Right lobe of liver (tissue), 6 donors: ENCODE measurements around the gene TRRAP. TPM values are rescaled to one million over a fixed set of nuclear protein-coding genes. Genes with fewer than 3 reads are reported as not detected.

ENCODE experiments used
- ATAC-seq, 4 donors: fragments of 200-7000 bp; cut with Tn5 transposase; one replicate each; pipeline ENCODE4 v1.9.1; 2020; ENCODE audit warnings: mild to moderate bottlenecking in 4 of 4, moderate library complexity in 4 of 4
- DNase-seq, 3 donors: peaks; one replicate each; pipeline ENCODE4 v3.0.0-alpha.2; 2020
- H3K27ac ChIP-seq, 3 donors: fragments of 200-600 bp; one replicate each; pipeline ENCODE4 v1.8.0; 2022
- H3K27me3 ChIP-seq, 2 donors: fragments of 200-600 bp; one replicate each; pipeline ENCODE4 v1.8.0; 2022
- H3K36me3 ChIP-seq, 4 donors: fragments of 200-600 bp; sonication (generic) in 1 of 4; one replicate each; pipeline versions ENCODE4 v1.5.1 to v1.8.0; 2017 to 2022; ENCODE audit warnings: control low read depth in 1 of 4
- H3K4me1 ChIP-seq, 4 donors: fragments of 200-600 bp; sonication (generic) in 1 of 4; one replicate each; pipeline versions ENCODE4 v1.5.1 to v1.8.0; 2017 to 2022; ENCODE audit warnings: control low read depth in 1 of 4
- H3K4me3 ChIP-seq, 3 donors: fragments of 200-600 bp; one replicate each; pipeline ENCODE4 v1.8.0; 2022
- H3K9me3 ChIP-seq, 4 donors: fragments of 200-600 bp; sonication (generic) in 1 of 4; one replicate each; pipeline versions ENCODE4 v1.5.1 to v1.8.0; 2017 to 2022; ENCODE audit warnings: control low read depth in 1 of 4
- CTCF ChIP-seq, 4 donors: fragments of 200-600 bp in 3 of 4; fragments of 450-650 bp in 1 of 4; IDR thresholded peaks; one replicate each; pipeline versions ENCODE4 v1.5.1 to v1.8.0; 2016 to 2022; ENCODE audit warnings: antibody characterized with exemption in 4 of 4, mild to moderate bottlenecking in 2 of 4
- POLR2A ChIP-seq: fragments of 450-650 bp; IDR thresholded peaks from one replicate; pipeline ENCODE4 v1.6.1; 2017; ENCODE audit warnings: antibody characterized with exemption, mild to moderate bottlenecking
- WGBS: methylation state at CpG from one replicate; pipeline ENCODE4 v1.1.6; 2018; ENCODE audit warnings: low coverage, low lambda C conversion rate; ENCODE audit not compliant: insufficient coverage; ENCODE audit errors: missing lambda C conversion rate; 5-methylcytosine and 5-hydroxymethylcytosine counted together
- intact Hi-C, 2 donors: fragments of 100-400 bp; cut with DNase I; formaldehyde crosslinking; loops; one replicate each; pipeline versions ENCODE4 v1.11.2 to v1.14.1; 2022
- total RNA-seq, 6 experiments: library from RNA; depleted of rRNA in 2 of 6; stranded (reverse); fragments of >200 nt in 2 of 6; fragmentation: NEBNext Ultra II Directional in 3 of 6; extraction: Animal tissue kit (Norgen Biotek cat#: 25700) in 3 of 6; gene quantifications; one replicate each; pipeline versions ENCODE4 v1.1.0 to v1.2.4, GENCODE V29; 2016 to 2023
- donor health status: DM: no; HTN: yes; CAD: no.
- donor health status: DM: no; HTN: no; CAD: no.
- donor health status: DM: no; HTN: no; CAD: no.
- donor health status: DM: no; HTN: yes; CAD: no.
- donor health status: DM: no; HTN: yes; CAD: no.

The TRRAP gene
- total RNA-seq, 6 experiments from 2014 or later = 16.1 to 20.5 (median 18.6) TPM

- H3K4me1 ChIP-seq = no peaks in the 10 kb centered on the region
- DNase-seq (no peak), ATAC-seq (no peak)
- H3K9me3 ChIP-seq = no peaks in the 10 kb centered on the region
- TF ChIP-seq POLR2A (no peak), CTCF (IDR thresholded peaks at IDR 0.05) (no peak)
- peaks cover 7 to 89% (median 38%) of the 10 kb centered on the region in 4 donors for H3K36me3 ChIP-seq
- WGBS = 85% methylated on average over 6 of the region's 8 CpGs
- H3K4me3 ChIP-seq = no peak overlapping the region
- no peaks in the 10 kb centered on the region for H3K27me3 ChIP-seq
- no peak overlapping the region for H3K27ac ChIP-seq
- intact Hi-C loops = no loop called here
Measured at GRCh38 chr7:98913026-98913425, 34.7 kb downstream of the TRRAP start.

- H3K9me3 ChIP-seq = no peaks in the 10 kb centered on the region
- no peak overlapping the region for H3K27ac ChIP-seq
- H3K36me3 ChIP-seq = peaks cover 7 to 88% (median 38%) of the 10 kb centered on the region in 4 donors
- no peaks in the 10 kb centered on the region for H3K4me1 ChIP-seq
- intact Hi-C loops = no loop called here
- no peak overlapping the region for H3K4me3 ChIP-seq
- no peaks in the 10 kb centered on the region for H3K27me3 ChIP-seq
- no peak for TF ChIP-seq POLR2A
- TF ChIP-seq CTCF (IDR thresholded peaks at IDR 0.05) = no peak
- no peak for DNase-seq
- no peak for ATAC-seq
Measured at GRCh38 chr7:98913612-98914011, 35.3 kb downstream of the TRRAP start.

- TF ChIP-seq POLR2A (no peak), CTCF (IDR thresholded peaks at IDR 0.05) (no peak)
- H3K27me3 ChIP-seq = no peaks in the 10 kb centered on the region
- no peak overlapping the region for H3K27ac ChIP-seq
- H3K9me3 ChIP-seq = no peaks in the 10 kb centered on the region
- H3K36me3 ChIP-seq = peaks cover 7 to 59% (median 25%) of the 10 kb centered on the region in 4 donors
- H3K4me1 ChIP-seq = peaks cover 0 to 5% (median 2%) of the 10 kb centered on the region in 4 donors
- DNase-seq = no peak
- ATAC-seq = no peak
- intact Hi-C loops = no loop called here
- H3K4me3 ChIP-seq = no peak overlapping the region
- 63% methylated on average over 2 of the region's 12 CpGs for WGBS
Measured at GRCh38 chr7:98917331-98917730, 39.0 kb downstream of the TRRAP start.

GRCh38 chr7:98921608-98922372, 43.5 kb downstream of the TRRAP start:
- Histone ChIP-seq H3K4me1 (peaks cover 0 to 23% (median 5%) of the 10 kb centered on the region in 4 donors), H3K4me3 (no peak overlapping the region), H3K27ac (peak overlapping the region in 2 of 3 donors; percentile 65 to 77), H3K9me3 (no peaks in the 10 kb centered on the region), H3K36me3 (peaks cover 0 to 41% (median 22%) of the 10 kb centered on the region in 4 donors), H3K27me3 (no peaks in the 10 kb centered on the region)
- intact Hi-C loops = no loop called here
- DNase-seq = no peak
- no peak for TF ChIP-seq POLR2A
- no peak for TF ChIP-seq CTCF (IDR thresholded peaks at IDR 0.05)
- WGBS = 82% methylated on average over 9 of the region's 25 CpGs
- peak in 1 of 4 donors; percentile 3 for ATAC-seq
